PC-9 (cell line): Measurements from ENCODE around the gene OR2H2. TPM values are rescaled to one million over a fixed set of nuclear protein-coding genes. Genes with fewer than 3 reads are reported as not detected.

Experiments used
- BruUV-seq: library from RNA; stranded (reverse); fragments of 400-500 nt; replicated peaks from 2 replicates; lab custom pipeline; 2021; lab: Mats Ljungman, UMichigan
- CTCF ChIA-PET: fragments of 300-600 bp; sonication (Branson Sonifier 250); formaldehyde crosslinking; loops from one replicate; lab custom pipeline; 2022; ENCODE audit warnings: antibody characterized with exemption; lab: Charles Lee
- POLR2A ChIA-PET: fragments of 300-600 bp; sonication (Branson Sonifier 250); formaldehyde crosslinking; loops from one replicate; lab custom pipeline; 2022; ENCODE audit warnings: antibody characterized with exemption; ENCODE audit not compliant: unreplicated experiment; lab: Charles Lee
- DNase-seq, 2 experiments: peaks; one replicate each; pipeline versions ENCODE4 v3.0.0 to v3.0.0-alpha.2; 2015 to 2022; ENCODE audit warnings: mixed read lengths in 1 of 2
- H2AFZ ChIP-seq: fragments of 200-600 bp; sonication (generic); 2 replicates; pipeline ENCODE4 v1.8.1; 2017; ENCODE audit warnings: antibody characterized with exemption
- H3F3A ChIP-seq: fragments of 200-600 bp; sonication (generic); 2 replicates; pipeline ENCODE4 v1.8.1; 2017; ENCODE audit warnings: antibody characterized with exemption, mild to moderate bottlenecking, low read depth; ENCODE audit not compliant: insufficient read depth
- H3K27ac ChIP-seq: fragments of 200-600 bp; sonication (generic); 2 replicates; pipeline ENCODE4 v1.6.1; 2016; ENCODE audit warnings: mixed run types
- H3K27me3 ChIP-seq: fragments of 200-600 bp; sonication (generic); 2 replicates; pipeline ENCODE4 v1.6.1; 2016; ENCODE audit warnings: low read depth, mixed run types; ENCODE audit not compliant: insufficient read depth
- H3K36me3 ChIP-seq: fragments of 200-600 bp; sonication (generic); 2 replicates; pipeline ENCODE4 v1.6.1; 2016; ENCODE audit warnings: low read depth, mixed run types
- H3K4me1 ChIP-seq: fragments of 200-600 bp; sonication (generic); replicated peaks from 2 replicates; pipeline ENCODE4 v1.6.1; 2016; ENCODE audit warnings: mixed run types; ENCODE audit not compliant: insufficient read depth
- H3K4me2 ChIP-seq: fragments of 200-600 bp; sonication (generic); 2 replicates; pipeline ENCODE4 v1.6.1; 2017; ENCODE audit warnings: mixed run types
- H3K4me3 ChIP-seq: fragments of 200-600 bp; sonication (generic); 2 replicates; pipeline ENCODE4 v1.6.1; 2016; ENCODE audit warnings: mixed run types
- H3K79me2 ChIP-seq: fragments of 200-600 bp; sonication (generic); 2 replicates; pipeline ENCODE4 v1.6.1; 2017; ENCODE audit warnings: low read depth, mixed run types
- H3K9me2 ChIP-seq: fragments of 200-600 bp; sonication (generic); 2 replicates; pipeline ENCODE4 v1.8.1; 2017; ENCODE audit warnings: mild to moderate bottlenecking; ENCODE audit not compliant: insufficient read depth
- H3K9me3 ChIP-seq: fragments of 200-600 bp; sonication (generic); 2 replicates; pipeline ENCODE4 v1.8.1; 2016; ENCODE audit warnings: low read depth; ENCODE audit not compliant: insufficient read depth
- H4K20me1 ChIP-seq: fragments of 200-600 bp; sonication (generic); 2 replicates; pipeline ENCODE4 v1.8.1; 2017; ENCODE audit not compliant: insufficient read depth
- EZH2 ChIP-seq: fragments of 200-600 bp; sonication (generic); IDR thresholded peaks from 2 replicates; pipeline ENCODE4 v1.8.0; 2017; ENCODE audit warnings: antibody characterized with exemption, low read depth
- intact Hi-C: fragments of 100-400 bp; cut with micrococcal nuclease; formaldehyde crosslinking; loops from one replicate; pipeline ENCODE4 v1.10.0; 2022; ENCODE audit not compliant: unreplicated experiment
- total RNA-seq: library from RNA; stranded (reverse); gene quantifications from 2 replicates; pipeline ENCODE4 v1.2.3, GENCODE V29; 2021
- TF ChIP-seq, protein P1 (sequence below): fragments of 200-600 bp; sonication (generic); conservative IDR thresholded peaks from 2 replicates; pipeline ENCODE4 v1.6.1; 2017; ENCODE audit warnings: mixed run types, antibody characterized with exemption, mild to moderate bottlenecking, moderate library complexity

OR2H2 gene
- total RNA-seq, 1 experiment from 2014 or later = not detected

DNA sequence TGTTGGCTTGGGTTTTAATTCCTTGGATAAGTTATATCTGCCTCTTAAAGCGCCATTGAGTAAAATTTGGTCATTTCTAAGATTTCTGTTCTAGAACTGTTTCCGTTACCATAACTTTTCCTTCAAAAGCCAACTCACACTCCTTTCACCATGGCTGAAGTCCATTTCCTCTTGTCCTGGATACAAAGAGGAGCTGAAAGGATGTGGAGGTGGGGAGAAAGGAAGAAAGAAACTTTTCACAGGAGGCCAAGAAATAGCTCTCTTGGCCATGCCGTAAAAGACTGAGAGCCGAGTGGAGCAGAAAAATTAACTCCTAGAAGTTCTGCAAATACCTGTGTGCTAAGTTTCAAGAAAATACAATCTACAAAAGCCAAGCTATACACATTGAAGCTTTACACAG lies 26.5 kb downstream of the OR2H2 start:
- Histone ChIP-seq H3K27me3 (no peaks in the 10 kb centered on the region), H4K20me1 (no peaks in the 10 kb centered on the region), H3K4me2 (no peak overlapping the region), H3K27ac (no peak overlapping the region), H3K4me1 (no peaks in the 10 kb centered on the region), H3K4me3 (no peak overlapping the region), H3F3A (no peaks in the 10 kb centered on the region), H3K36me3 (no peaks in the 10 kb centered on the region), H3K9me2 (no peaks in the 10 kb centered on the region), H2AFZ (no peak overlapping the region), H3K79me2 (no peaks in the 10 kb centered on the region), H3K9me3 (no peaks in the 10 kb centered on the region)
- TF ChIP-seq, protein P1, sequence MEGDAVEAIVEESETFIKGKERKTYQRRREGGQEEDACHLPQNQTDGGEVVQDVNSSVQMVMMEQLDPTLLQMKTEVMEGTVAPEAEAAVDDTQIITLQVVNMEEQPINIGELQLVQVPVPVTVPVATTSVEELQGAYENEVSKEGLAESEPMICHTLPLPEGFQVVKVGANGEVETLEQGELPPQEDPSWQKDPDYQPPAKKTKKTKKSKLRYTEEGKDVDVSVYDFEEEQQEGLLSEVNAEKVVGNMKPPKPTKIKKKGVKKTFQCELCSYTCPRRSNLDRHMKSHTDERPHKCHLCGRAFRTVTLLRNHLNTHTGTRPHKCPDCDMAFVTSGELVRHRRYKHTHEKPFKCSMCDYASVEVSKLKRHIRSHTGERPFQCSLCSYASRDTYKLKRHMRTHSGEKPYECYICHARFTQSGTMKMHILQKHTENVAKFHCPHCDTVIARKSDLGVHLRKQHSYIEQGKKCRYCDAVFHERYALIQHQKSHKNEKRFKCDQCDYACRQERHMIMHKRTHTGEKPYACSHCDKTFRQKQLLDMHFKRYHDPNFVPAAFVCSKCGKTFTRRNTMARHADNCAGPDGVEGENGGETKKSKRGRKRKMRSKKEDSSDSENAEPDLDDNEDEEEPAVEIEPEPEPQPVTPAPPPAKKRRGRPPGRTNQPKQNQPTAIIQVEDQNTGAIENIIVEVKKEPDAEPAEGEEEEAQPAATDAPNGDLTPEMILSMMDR = no peak
- no peak for TF ChIP-seq EZH2
- no peak for DNase-seq
- intact Hi-C loops = no loop called here
- no TSS peak for BruUV-seq
- ChIA-PET POLR2A (no interaction called here), CTCF (interaction anchor here (0.5 kb wide), 1 partner anchor 1709 kb away, joined by 5 read pairs; no protein-coding TSS in a partner anchor)

DNA sequence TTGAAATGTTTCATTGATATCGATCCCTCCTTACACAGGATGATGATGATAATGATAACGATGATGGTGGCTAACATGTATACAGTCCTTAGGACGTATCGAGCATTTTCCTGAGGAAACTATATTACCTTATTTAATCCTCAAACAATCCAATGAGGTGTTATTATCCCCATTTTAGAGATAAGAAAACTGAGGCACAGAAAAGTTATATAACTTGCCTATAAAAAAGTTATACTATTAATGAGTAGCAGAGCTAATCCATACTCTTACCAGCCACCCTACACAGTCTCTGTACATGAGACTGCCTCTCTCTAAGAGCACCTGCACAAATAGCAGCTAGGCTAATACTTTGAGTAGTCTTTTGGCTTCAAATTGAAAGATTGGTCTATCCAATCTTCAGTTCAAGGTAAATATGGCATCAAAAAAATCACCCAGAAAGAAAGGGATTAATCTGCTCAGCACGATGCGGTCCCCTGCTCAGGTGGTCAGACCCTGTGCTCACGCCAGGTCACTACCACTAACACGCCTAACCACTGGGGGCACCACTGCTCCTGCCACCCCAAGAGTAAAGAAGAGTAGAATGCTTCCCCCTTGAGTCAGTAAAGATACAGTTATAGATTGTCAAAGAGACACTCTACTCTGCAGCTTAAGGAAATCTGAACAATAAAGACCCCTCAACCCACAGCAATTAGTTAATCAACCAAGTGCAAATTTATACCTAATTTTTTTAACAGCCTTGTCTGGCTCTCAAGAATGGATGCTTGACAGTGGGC lies 33.0 kb downstream of the OR2H2 start:
- no peak for DNase-seq
- no peaks in the 10 kb centered on the region for H4K20me1 ChIP-seq
- no peak overlapping the region for H3K4me3 ChIP-seq
- intact Hi-C loops = no loop called here
- ChIA-PET POLR2A (interaction anchor here (0.5 to 0.9 kb wide), 2 partner anchors 15 to 887 kb away, joined by 6 to 19 read pairs; partner anchors contain the start of gene GABBR1), CTCF (no interaction called here)
- no peak overlapping the region for H3K27ac ChIP-seq
- H3K27me3 ChIP-seq = no peaks in the 10 kb centered on the region
- no peak overlapping the region for H2AFZ ChIP-seq
- H3K4me2 ChIP-seq = no peak overlapping the region
- no peaks in the 10 kb centered on the region for H3F3A ChIP-seq
- no TSS peak for BruUV-seq
- H3K79me2 ChIP-seq = no peaks in the 10 kb centered on the region
- no peaks in the 10 kb centered on the region for H3K4me1 ChIP-seq
- no peak for TF ChIP-seq EZH2
- H3K9me3 ChIP-seq = no peaks in the 10 kb centered on the region
- no peaks in the 10 kb centered on the region for H3K9me2 ChIP-seq
- H3K36me3 ChIP-seq = no peaks in the 10 kb centered on the region

DNA sequence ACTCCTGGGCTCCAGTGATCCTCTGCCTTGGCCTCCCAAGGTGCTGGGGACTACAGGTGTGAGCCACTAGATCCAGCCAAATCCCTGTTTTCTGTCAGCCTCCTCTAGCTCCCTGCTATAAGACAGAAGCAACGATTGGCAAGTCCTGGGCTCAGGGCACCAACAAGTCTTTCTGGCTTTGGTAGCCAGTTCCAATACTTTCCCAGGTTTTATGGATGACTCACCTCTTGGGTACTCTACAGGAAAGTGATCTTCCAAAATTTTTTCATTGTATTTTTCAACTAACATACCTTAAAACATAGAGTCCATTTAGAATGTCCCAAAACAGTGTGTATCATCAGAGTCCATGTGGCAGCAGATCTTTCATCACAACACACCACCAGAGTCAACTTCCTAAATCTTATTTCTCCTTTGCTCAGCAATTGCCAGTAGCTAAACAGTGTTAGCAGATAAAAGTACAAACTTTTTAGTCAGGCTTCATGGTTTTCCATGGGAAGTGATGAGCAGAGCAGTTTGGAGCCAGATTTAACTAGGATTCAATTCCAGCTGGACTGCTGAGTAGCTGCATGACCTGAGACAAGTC lies 34.7 kb downstream of the OR2H2 start:
- no peaks in the 10 kb centered on the region for H3K36me3 ChIP-seq
- no peaks in the 10 kb centered on the region for H3K9me3 ChIP-seq
- H3F3A ChIP-seq = no peaks in the 10 kb centered on the region
- H3K27ac ChIP-seq = no peak overlapping the region
- intact Hi-C loops = no loop called here
- POLR2A ChIA-PET = no interaction called here
- no peaks in the 10 kb centered on the region for H3K27me3 ChIP-seq
- no peaks in the 10 kb centered on the region for H4K20me1 ChIP-seq
- no peak for TF ChIP-seq EZH2
- TF ChIP-seq, protein P1 = no peak
- H3K9me2 ChIP-seq = no peaks in the 10 kb centered on the region
- H3K79me2 ChIP-seq = no peaks in the 10 kb centered on the region
- no peak overlapping the region for H3K4me3 ChIP-seq
- no peak for DNase-seq
- no peak overlapping the region for H3K4me2 ChIP-seq
- H2AFZ ChIP-seq = no peak overlapping the region
- CTCF ChIA-PET = no interaction called here
- no TSS peak for BruUV-seq
- no peaks in the 10 kb centered on the region for H3K4me1 ChIP-seq
